HG03139 (cell line): ENCODE results near the gene RIMS1.

Experiments
- ATAC-seq: cut with Tn5 transposase; IDR thresholded peaks from one replicate; pipeline ENCODE4 v1.9.1; 2021; ENCODE audit not compliant: unreplicated experiment

Gene RIMS1

DNA sequence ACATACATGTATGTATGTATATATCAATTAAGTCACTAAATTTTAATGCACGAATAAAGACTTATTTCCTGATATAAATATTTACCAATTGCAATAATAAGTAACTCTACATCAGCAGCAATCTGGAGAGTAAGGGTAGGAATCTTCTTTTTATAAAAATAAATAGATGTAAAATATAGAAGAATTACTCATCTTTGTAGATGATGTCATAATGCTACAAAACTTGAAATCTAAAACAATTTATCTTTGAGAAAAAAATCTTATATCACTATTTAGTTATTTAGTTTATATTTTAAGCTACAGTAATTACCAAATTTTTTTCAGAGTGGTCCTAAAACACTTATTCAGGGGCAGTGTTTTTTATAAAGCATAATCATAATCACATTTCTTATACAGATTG lies 351.7 kb downstream of the RIMS1 start:
- no peak for ATAC-seq

GRCh38 chr6:72238900-72239299 lies 352.6 kb downstream of the RIMS1 start:
- no peak for ATAC-seq

DNA sequence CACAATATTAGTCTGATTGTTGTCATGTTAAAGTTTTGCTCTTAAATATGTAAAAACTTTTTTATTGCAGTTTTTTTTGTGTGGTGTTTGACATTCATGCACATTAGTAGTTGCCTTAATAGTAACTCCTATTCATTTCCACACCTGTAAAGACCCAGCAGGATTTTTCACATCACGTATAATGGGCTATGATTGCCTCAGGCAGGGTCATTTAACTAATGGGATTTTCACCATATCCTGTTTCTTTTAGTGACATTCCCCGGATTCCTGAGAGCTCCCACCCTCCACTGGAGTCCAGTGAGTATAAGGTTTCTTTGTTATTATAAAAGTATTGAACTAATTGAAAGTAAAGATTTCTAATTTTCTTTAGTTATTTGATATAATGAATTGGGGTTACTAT lies 359.2 kb downstream of the RIMS1 start:
- no peak for ATAC-seq

- no peak for ATAC-seq
Measured at GRCh38 chr6:72246926-72247325, 360.6 kb downstream of the RIMS1 start.

GRCh38 chr6:72248621-72249020 lies 362.3 kb downstream of the RIMS1 start:
- no peak for ATAC-seq

DNA sequence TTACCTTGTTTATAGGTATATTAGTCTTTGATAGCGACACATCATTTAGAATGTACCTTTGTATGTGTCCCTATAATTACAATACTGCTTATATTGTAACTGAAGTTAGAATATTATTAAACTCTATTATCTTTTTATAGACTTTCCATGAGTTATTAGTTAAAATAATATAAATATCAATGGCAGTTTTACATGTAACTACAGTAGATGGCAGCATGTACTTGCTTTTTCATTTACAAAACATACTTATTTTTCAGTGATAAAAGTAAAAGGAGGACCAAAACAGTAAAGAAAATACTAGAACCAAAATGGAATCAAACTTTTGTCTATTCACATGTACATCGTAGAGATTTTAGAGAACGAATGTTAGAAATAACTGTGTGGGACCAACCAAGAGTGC lies 364.3 kb downstream of the RIMS1 start:
- no peak for ATAC-seq

GRCh38 chr6:72260489-72260888 lies 374.1 kb downstream of the RIMS1 start:
- no peak for ATAC-seq

DNA sequence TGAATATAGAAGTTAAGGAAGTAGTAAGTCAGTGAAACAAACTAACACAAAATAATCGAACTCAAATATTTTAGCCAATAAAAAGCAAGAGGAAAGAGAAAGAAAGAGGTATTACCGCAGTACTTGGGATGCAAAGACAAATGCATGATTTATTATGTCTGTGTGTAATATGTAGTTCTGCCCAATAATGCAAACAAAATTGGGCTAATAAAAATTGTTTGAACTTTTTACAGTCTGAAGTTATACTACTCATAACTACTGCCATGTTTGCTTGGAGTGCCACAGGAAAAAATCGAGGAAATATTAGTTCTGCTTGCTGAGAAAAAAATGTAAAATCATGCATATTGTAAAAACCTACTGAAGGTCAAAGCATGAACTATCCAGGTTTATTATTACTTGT lies 375.2 kb downstream of the RIMS1 start:
- ATAC-seq, result no peak

- no peak for ATAC-seq
Measured at GRCh38 chr6:72262254-72262653, 375.9 kb downstream of the RIMS1 start.

GRCh38 chr6:72267470-72267869 lies 381.1 kb downstream of the RIMS1 start:
- ATAC-seq, result no peak

- ATAC-seq, result no peak
Measured at GRCh38 chr6:72271531-72271930, 385.2 kb downstream of the RIMS1 start.

DNA sequence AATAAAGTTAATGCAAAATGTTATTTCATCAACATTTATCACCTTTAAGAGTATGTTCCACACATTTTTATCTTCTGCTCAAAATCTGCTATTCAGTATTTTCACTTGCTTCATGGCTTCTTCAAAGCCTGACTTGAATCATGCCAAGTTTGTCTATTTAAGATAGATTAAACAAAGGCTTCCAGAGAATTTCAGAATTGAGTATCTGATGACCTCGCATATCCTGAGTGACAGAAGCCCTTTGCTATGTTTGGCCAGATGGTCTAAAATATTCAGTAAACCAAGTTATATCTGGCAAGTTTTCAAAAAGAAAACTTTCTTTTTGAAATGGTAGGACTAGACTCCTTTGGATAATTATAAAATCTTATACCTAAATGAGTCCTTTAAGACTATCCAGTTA lies 386.6 kb downstream of the RIMS1 start:
- ATAC-seq, result no peak

DNA sequence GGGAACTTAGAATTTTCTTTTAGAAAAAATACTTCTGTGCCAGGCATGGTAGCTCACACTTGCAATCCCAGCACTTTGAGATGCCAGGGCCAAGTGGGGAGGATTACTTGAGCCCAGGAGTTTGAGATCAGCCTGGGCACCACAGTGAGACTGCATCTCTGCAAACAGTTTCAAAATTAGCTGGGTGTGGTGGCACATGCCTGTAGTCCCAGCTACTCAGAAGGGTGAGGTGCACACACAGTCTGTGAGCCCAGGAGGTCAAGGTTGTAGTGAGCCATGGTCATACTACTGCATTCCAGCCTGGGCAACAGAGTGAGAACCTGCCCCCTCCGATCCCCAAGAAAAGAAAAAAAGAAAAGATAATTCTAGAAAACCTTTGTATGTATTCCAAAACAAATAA lies 389.5 kb downstream of the RIMS1 start:
- ATAC-seq, result no peak

GRCh38 chr6:72282201-72282600 lies 395.9 kb downstream of the RIMS1 start:
- no peak for ATAC-seq

GRCh38 chr6:72283571-72283970 lies 397.2 kb downstream of the RIMS1 start:
- ATAC-seq, result no peak

DNA sequence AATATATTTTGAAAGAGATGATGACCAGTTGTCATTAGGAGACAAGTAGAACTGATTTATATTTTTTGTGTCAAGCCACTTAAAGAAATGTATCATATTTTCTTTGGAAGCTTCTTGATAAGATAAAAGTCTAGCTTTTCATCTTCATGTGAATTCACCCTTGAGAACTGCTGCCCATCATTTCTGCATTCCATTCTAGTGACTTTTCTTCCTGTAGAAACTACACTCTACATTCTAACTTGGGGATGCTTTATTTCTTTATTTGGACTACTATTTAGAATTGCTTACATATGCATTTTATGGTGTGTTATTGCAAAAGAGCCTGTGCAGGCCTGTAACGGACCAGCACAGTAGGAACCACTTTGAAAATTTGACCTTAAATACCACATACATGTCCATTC lies 400.6 kb downstream of the RIMS1 start:
- no peak for ATAC-seq

DNA sequence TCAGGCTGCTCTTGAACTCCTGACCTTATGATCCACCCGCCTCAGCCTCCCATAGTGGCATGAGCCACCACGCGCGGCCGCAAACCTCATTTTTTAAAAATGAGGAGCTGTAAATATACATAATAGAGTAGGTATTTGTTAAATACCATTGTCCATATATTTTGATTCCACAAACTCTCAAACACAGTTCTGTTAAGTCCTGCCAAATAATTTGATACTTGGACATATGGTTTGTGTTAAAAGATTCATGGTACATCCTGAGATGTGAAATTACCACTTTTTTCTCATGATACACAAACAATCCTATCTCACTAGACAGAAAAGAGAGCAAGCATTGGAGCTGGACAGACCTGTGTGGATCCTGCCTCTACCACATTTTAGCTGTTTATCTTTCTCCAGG lies 401.5 kb downstream of the RIMS1 start:
- no peak for ATAC-seq

- no peak for ATAC-seq
Measured at GRCh38 chr6:72288592-72288991, 402.2 kb downstream of the RIMS1 start.

DNA sequence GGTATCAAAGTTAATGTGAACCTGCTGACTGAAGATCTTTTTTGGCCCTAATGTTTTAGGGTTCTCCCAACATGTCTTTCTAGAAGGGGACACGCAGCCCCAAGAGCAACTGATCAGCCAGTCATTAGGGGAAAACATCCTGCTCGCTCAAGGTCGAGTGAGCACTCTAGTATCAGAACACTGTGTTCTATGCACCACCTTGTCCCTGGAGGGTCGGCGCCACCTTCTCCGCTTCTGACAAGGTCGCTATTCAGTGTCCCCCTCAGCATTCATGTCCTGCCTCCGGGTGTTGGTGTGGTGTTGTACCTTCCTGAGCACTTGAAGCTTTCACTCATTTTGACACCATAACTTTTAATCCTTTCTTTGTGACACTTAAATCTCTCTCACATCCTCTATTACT lies 404.3 kb downstream of the RIMS1 start:
- no peak for ATAC-seq

- ATAC-seq, result no peak
Measured at GRCh38 chr6:72296375-72296774, 410.0 kb downstream of the RIMS1 start.

DNA sequence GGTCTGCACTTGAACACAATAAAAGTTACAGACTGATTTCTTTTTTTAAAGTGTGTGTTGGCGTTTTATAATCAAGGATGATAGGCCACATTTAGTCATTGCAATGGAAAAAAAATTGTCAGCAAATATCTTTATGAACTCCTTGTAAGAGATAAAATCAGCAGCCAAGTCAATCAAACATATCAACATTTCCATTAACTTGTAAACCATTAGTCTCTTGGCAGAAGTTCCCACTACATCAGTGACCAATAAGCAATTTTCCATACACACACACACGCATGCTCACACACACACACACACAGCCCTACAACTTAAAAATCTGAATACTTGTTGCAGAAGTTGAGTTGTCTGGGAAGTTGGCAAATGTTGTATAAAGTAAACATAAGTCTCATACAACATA lies 419.6 kb downstream of the RIMS1 start:
- no peak for ATAC-seq

GRCh38 chr6:72316675-72317380 lies 430.5 kb downstream of the RIMS1 start:
- no peak for ATAC-seq

- no peak for ATAC-seq
Measured at GRCh38 chr6:72321788-72322187, 435.4 kb downstream of the RIMS1 start.
